Lower leg skin (tissue), 4 donors: ENCODE results near the gene C1QL3. TPM values are rescaled to one million over a fixed set of nuclear protein-coding genes. Genes with fewer than 3 reads are reported as not detected.

Experiments used
- DNase-seq, 2 donors: peaks; one replicate each; pipeline ENCODE4 v3.0.0-alpha.2; 2019; ENCODE audit warnings: low spot score in 2 of 2
- H3K4me3 ChIP-seq: fragments of 200-600 bp; sonication (generic); 2 replicates; pipeline ENCODE4 v1.5.1; 2017; ENCODE audit warnings: mild to moderate bottlenecking, low read depth; ENCODE audit not compliant: poor library complexity, severe bottlenecking
- CTCF ChIP-seq, 3 donors: fragments of 450-650 bp; IDR thresholded peaks; one replicate each; pipeline ENCODE4 v1.5.1; 2016; ENCODE audit warnings: antibody characterized with exemption in 3 of 3, mild to moderate bottlenecking in 3 of 3, moderate library complexity in 2 of 3
- POLR2A ChIP-seq, 2 donors: fragments of 450-650 bp; IDR thresholded peaks; one replicate each; pipeline ENCODE4 v1.6.1; 2016 to 2017; ENCODE audit warnings: antibody characterized with exemption in 2 of 2, mild to moderate bottlenecking in 1 of 2, moderate library complexity in 1 of 2
- WGBS, 2 donors: methylation state at CpG; one replicate each; pipeline ENCODE4 v1.1.5; 2018; 5-methylcytosine and 5-hydroxymethylcytosine counted together
- intact Hi-C: fragments of 100-400 bp; cut with DNase I; formaldehyde crosslinking; loops from one replicate; pipeline ENCODE4 v1.15.0; 2023; ENCODE audit warnings: low total_unique reads
- total RNA-seq, 4 donors: library from RNA; depleted of rRNA; stranded (reverse); fragments of >200 nt; gene quantifications; one replicate each; pipeline ENCODE4 v1.1.0, GENCODE V29; 2016

C1QL3 gene
- total RNA-seq, 4 donors from 2014 or later = 0.79 TPM; not detected in 3

DNA sequence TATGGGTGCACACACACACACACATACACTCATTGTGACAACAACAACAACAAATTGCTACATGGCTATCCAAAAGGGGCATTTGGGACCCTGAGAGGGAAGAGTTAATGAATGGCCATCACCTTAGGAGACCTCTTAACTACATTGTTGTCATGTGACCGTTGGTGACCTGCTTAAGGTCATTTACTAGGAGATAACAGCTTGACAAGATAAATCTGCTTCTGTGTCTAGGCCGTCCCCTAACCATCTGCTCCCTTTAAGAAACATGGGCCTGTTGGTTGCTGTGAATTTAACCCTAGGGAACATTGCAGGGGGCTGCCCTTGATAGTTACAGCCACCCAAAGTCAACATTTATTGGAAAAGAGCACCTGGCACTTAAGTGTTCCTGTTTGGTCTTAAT is 29.7 kb downstream of the C1QL3 start:
- intact Hi-C loops = no loop called here
- H3K4me3 ChIP-seq = no peak overlapping the region
- DNase-seq = no peak
- WGBS, 2 donors = 69 to 76% methylated on average over 2 of the region's 2 CpGs
- no peak for TF ChIP-seq POLR2A (IDR thresholded peaks at IDR 0.05)
- TF ChIP-seq CTCF (IDR thresholded peaks at IDR 0.05) = no peak

GRCh38 chr10:16490511-16490910 is 31.2 kb downstream of the C1QL3 start:
- H3K4me3 ChIP-seq = no peak overlapping the region
- no peak for TF ChIP-seq CTCF (IDR thresholded peaks at IDR 0.05)
- no peak for TF ChIP-seq POLR2A (IDR thresholded peaks at IDR 0.05)
- intact Hi-C loops = no loop called here
- DNase-seq = no peak
- 96 to 98% methylated on average over 3 of the region's 3 CpGs for WGBS, 2 donors

- H3K4me3 ChIP-seq = no peak overlapping the region
- TF ChIP-seq CTCF (IDR thresholded peaks at IDR 0.05) (no peak), POLR2A (IDR thresholded peaks at IDR 0.05) (no peak)
- intact Hi-C loops = no loop called here
- DNase-seq = no peak
- 93 to 94% methylated on average over 11 of the region's 11 CpGs for WGBS, 2 donors
Measured at GRCh38 chr10:16483241-16483917, 38.3 kb downstream of the C1QL3 start.

DNA sequence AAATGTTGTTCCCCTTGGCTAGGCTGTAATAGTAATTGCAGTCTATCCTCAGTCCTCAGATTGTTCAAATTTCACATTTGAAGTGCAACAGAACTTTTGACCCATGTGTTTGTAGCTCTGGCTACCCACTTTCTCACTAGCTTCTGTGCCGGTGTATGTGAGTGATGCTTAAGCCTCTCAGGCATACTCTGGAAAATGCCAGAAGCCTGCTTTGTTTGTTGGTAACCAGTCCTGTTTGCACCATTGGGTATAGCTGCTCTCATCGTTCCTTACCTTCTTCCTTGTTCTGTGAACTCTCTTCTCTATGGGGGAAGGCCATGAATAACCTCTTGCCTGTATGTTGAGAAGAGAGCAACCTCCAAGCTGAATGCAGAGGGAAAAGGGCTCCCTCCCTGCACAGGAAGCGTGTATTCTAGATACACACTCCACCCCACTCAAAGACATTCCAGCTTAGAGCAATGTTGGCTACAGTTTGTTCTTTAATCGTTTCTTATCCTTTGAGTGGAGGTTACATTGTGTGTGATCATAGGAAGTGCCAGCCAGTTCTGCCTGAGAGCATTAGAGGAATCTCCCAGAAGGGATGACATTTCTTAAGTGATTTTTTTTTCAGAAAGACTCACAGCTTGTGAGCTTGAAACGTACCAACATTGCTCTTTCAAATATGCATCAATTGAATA is 40.5 kb downstream of the C1QL3 start:
- DNase-seq = no peak
- no peak overlapping the region for H3K4me3 ChIP-seq
- TF ChIP-seq POLR2A (IDR thresholded peaks at IDR 0.05) (no peak), CTCF (IDR thresholded peaks at IDR 0.05) (no peak)
- intact Hi-C loops = no loop called here
- 64 to 65% methylated on average over 5 of the region's 5 CpGs for WGBS, 2 donors

DNA sequence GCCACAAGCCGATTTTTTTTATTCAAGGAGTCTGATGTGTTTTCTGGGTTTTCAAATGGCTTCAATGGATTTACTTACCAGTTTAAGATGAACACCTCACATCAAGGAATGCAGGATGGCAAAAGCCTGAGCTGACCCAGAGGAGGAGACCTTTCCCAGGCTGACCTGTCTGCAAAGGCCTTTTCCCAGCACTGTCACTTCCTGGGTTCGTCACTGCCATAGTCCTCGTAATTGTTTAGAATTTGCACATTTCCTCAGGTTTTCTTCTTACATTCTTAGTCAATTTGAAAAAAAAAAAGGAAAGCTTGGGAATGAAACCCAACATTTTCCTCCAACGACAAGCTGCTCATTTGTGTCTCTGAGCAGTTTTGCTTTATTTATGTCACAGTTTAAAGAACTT is 42.9 kb downstream of the C1QL3 start:
- no peak overlapping the region for H3K4me3 ChIP-seq
- no peak for DNase-seq
- TF ChIP-seq CTCF (IDR thresholded peaks at IDR 0.05) = no peak
- TF ChIP-seq POLR2A (IDR thresholded peaks at IDR 0.05) = no peak
- intact Hi-C loops = no loop called here
- 90 to 95% methylated on average over 4 of the region's 4 CpGs for WGBS, 2 donors
